Activated naive CD4-positive, alpha-beta T cell treated with anti-CD3 and anti-CD28 coated beads, Interleukin-2, amount 50 U/mL, for 24 hours (primary cell): ENCODE results near the gene MEMO1.
A peak's percentile ranks its signal among the peaks of the same experiment; 100 is the strongest.
"Not testable (repeated sequence)": the region's sequence is repeated elsewhere in the genome, so short reads cannot be mapped to it uniquely, and the experiment has no call there.

Experiments used
- H3K27ac Mint-ChIP-seq: one replicate; pipeline ENCODE4 v1.8.0; 2021; ENCODE audit warnings: mild to moderate bottlenecking, mixed read lengths
- H3K27me3 Mint-ChIP-seq: one replicate; pipeline ENCODE4 v1.8.0; 2021; ENCODE audit warnings: mixed read lengths
- H3K36me3 Mint-ChIP-seq: one replicate; pipeline ENCODE4 v1.8.0; 2021; ENCODE audit warnings: mixed read lengths
- H3K4me1 Mint-ChIP-seq: one replicate; pipeline ENCODE4 v1.8.0; 2021; ENCODE audit warnings: mixed read lengths
- H3K4me3 Mint-ChIP-seq: one replicate; pipeline ENCODE4 v1.8.0; 2021; ENCODE audit warnings: mild to moderate bottlenecking, mixed read lengths
- H3K9me3 Mint-ChIP-seq: one replicate; pipeline ENCODE4 v1.8.0; 2021; ENCODE audit warnings: mixed read lengths

The MEMO1 gene

DNA sequence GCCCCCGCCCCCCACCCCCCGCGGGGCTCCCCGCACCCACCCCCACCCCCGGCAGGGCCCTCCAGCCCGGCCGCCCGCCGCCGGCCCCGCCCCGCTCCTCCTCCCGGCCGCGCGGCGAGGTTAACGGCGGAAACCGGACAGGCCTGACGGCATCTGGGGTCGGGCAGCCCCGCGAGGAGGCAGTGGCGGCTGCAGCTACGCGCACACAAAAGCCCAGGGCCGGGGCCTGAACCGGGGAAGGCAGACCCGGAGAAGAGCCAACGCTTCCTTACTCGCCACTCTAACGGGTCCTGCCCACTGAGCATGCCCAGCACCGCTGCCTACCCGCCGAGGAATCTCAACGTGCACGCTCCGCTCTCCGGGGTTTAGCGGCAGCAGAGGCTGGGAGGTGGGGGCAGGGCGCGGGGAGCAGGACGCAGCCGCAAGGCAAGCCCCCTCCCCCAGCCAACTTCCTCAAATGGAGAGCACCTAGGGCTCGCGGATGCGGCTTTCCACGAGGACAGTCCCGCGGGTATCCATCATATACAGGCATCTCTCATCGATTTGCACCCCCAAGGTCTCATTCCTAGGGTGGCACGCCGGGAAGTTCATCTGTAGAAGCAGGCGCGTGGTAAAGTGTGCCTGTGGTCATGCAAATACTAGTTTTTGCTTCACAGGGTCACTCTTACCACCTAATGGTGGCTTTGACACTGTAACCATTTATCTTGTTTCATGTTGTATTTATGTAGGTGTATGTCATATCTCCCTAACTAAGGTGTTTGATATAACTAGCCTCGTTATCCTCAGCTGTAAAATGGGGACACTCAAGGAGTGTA, at the start of gene MEMO1:
Gene MEMO1 (minus strand): TSS at position 339 of the 815 bp plus-strand sequence. CDS start 761 bp downstream, outside the sequence.
- Mint-ChIP-seq H3K27ac (peak within 1 kb of the TSS; percentile 89), H3K4me1 (peaks cover 41% of the 10 kb centered on the region), H3K9me3 (no peaks in the 10 kb centered on the region), H3K4me3 (peak within 1 kb of the TSS; percentile 91), H3K36me3 (peaks cover 4% of the 10 kb centered on the region), H3K27me3 (no peaks in the 10 kb centered on the region)

DNA sequence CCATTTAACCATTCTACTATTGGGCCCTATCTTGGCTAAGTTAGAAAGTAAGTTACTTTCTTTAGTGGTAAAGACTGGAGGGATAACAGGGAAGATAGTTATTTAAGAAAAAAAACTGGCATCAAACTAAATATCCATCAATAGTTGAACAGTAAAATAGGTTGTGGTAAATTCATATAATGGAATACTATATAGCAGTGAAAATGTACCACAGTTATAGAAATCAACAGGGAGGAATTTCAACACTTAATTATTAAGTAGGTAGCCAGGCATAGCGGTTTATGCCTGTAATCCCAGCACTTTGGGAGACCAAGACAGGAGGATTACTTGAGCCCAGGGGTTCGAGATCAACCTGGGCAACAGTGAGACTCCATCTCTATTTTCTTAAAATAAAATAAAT, 49.5 kb upstream of the MEMO1 start:
- no peak overlapping the region for H3K27ac Mint-ChIP-seq
- H3K4me3 Mint-ChIP-seq, result no peak overlapping the region
- H3K27me3 Mint-ChIP-seq, result no peaks in the 10 kb centered on the region
- H3K4me1 Mint-ChIP-seq, result peaks cover 20% of the 10 kb centered on the region
- no peaks in the 10 kb centered on the region for H3K9me3 Mint-ChIP-seq
- no peaks in the 10 kb centered on the region for H3K36me3 Mint-ChIP-seq

DNA sequence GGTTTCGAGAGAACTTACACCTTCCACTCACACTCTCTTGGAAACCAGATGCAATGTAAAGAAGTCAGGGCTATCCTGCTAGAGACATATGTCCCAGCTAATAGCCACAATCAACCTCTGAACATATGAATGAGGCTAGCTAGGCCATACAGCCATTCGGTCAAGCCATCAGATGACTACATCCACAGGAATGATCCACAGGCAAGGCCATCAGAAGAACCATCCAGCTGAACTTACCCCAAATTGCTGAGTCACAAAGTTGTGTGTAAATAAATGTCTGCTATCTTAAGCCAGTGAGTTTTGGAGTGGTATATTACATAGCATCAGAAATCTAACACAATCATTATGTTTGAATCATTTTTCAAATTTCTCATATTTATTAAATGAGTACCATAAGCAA, 47.3 kb upstream of the MEMO1 start:
- Mint-ChIP-seq H3K27me3 (no peaks in the 10 kb centered on the region), H3K36me3 (no peaks in the 10 kb centered on the region), H3K27ac (no peak overlapping the region), H3K4me1 (peaks cover 13% of the 10 kb centered on the region), H3K4me3 (no peak overlapping the region), H3K9me3 (no peaks in the 10 kb centered on the region)

DNA sequence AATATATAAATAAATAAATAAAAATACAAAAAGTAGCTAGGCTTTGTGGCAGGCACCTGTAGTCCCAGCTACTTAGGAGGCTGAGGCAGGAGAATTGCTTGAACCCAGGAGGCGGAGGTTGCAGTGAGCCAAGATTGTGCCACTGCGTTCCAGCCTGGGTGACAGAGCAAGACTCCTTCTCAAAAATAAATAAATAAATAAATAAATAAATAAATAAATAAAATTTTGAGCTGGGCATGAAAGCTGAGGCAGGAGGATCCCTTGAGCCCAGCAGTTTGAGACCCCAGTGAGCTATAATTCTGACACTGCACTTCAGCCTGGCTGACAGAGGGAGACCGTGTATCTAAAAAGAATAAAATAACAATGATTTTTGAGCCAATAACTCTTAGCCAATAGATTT, 43.8 kb upstream of the MEMO1 start:
- H3K9me3 Mint-ChIP-seq, H3K27me3 Mint-ChIP-seq, H3K27ac Mint-ChIP-seq, H3K36me3 Mint-ChIP-seq, H3K4me3 Mint-ChIP-seq, H3K4me1 Mint-ChIP-seq: not testable (repeated sequence)

DNA sequence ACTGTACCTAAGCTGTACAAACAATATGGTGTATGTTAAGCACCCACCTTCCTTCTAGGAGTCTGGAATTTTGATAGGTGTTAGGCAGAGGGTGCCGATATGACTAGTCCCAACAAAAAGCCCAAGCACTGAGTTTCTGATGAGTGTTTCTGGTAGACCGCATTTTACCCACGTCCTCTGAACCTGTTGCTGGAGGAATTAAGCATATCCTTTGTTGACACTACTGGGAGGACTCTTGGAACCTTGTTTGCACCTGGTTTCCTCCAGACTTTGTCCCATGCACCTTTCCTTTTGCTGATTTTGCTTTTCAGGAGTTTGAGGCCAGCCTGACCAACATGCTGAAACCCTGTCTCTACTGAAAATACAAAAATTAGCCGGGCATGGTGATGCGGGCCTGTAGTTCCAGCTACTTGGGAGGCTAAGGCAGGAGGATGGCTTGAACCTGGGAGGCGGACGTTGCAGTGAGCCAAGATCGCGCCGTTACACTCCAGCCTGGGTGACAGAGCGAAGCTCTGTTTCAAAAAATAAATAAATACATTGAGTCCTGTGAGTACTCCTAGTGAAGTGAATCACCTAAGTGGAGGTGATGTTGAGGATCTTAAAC, 41.1 kb upstream of the MEMO1 start:
- no peak overlapping the region for H3K27ac Mint-ChIP-seq

DNA sequence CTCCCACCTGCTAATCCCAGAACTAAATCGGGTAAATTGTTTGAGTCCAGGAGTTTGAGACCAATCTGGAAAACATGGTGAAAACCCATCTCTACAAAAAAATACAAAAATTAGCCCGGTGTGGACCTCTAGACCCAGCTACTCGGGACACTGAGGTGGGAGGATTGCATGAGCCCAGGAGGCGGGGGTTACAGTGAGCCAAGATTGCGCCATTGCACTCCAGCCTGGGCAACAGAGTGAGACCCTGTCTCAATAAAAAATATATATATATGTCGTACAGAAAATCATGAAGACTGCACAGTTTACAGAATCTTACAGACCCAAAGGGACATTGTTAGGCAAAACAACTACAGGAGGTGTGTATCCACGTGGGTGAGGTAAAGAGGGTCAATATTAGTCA, 32.8 kb upstream of the MEMO1 start:
- Mint-ChIP-seq H3K9me3 (no peaks in the 10 kb centered on the region), H3K4me1 (peaks cover 16% of the 10 kb centered on the region), H3K27me3 (no peaks in the 10 kb centered on the region), H3K27ac (no peak overlapping the region), H3K36me3 (no peaks in the 10 kb centered on the region), H3K4me3 (no peak overlapping the region)

More for the DNA sequence above, 41.1 kb upstream of the MEMO1 start:
- Mint-ChIP-seq H3K4me3 (no peak overlapping the region), H3K4me1 (peaks cover 5% of the 10 kb centered on the region), H3K9me3 (no peaks in the 10 kb centered on the region), H3K36me3 (no peaks in the 10 kb centered on the region), H3K27me3 (no peaks in the 10 kb centered on the region)

DNA sequence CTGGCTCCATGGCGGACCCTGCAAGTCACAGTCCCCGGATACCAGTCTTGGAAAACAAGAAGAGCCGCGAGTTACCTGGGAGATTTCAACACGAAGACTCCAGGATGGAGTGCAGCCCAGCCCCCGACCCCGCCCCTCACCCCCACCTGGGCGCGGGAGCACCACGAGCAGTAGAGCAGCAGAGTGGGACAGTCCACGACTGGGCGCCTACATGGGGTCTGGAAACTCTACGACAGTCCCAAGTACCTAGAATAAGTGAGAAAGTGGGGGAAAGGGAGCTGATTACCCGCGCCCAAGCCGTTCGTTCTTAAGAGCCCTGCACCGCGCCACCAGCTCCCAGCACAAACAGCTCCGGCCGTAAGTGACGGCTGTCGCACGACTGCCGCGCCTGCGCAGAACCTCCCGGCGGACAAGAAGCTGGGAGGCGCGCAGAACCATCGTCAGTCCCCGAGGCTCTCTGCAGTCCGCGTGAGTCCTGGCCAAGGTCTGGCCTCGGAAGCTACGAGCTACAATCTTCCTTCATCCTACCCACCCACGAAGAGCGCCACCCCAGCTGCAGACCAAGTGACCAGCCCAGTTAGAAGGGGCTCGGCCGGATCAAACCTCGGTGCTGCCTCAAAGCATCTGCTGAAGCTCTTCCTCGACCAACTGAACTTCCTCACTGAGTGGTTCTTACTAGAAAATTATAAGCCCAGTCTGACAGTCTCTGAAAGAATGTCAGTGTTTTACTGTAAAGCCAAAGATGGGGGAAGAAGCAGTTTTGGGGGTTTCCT, 28.8 kb upstream of the MEMO1 start, which contains the start of gene DPY30:
Gene DPY30 (minus strand): TSS at position 359 of the 773 bp plus-strand sequence. CDS start 349 bp downstream, at position 10.
- Mint-ChIP-seq H3K9me3 (no peaks in the 10 kb centered on the region), H3K27me3 (no peaks in the 10 kb centered on the region), H3K27ac (peak within 1 kb of the TSS; percentile 92), H3K4me3 (peak within 1 kb of the TSS; percentile 92), H3K36me3 (peaks cover 4% of the 10 kb centered on the region), H3K4me1 (peaks cover 21% of the 10 kb centered on the region)

DNA sequence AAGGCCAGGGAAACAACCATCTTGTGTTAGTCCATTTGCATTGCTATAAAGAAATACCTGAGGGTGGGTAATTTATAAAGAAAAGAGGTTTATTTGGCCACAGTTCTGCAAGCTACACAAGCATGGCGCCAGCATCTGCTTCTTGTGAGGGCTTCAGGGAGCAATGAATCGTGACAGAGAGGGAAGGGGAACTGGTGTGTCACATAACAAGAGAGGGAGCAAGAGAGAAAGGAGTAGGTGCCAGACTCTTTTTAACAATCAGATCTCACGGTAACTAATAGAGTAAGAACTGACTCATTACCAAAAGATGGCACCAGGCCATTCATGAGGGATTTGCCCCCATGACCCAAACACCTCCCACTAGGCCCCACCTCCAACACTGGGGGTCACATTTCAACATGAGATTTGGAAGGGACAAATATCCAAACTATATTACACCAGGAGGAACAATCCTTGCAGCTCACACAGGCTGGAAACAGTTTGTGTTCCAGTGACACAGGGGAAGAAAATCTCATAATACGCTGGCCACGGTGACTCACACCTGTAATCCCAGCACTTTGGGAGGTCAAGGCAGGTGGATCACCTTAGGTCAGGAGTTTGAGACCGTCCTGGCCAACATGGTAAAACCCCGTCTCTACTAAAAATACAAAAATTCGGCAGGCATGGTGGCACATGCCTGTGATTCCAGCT, 23.5 kb upstream of the MEMO1 start:
- H3K36me3 Mint-ChIP-seq, H3K27me3 Mint-ChIP-seq, H3K4me3 Mint-ChIP-seq, H3K9me3 Mint-ChIP-seq, H3K27ac Mint-ChIP-seq: not testable (repeated sequence)
- H3K4me1 Mint-ChIP-seq, result peaks cover 43% of the 10 kb centered on the region

DNA sequence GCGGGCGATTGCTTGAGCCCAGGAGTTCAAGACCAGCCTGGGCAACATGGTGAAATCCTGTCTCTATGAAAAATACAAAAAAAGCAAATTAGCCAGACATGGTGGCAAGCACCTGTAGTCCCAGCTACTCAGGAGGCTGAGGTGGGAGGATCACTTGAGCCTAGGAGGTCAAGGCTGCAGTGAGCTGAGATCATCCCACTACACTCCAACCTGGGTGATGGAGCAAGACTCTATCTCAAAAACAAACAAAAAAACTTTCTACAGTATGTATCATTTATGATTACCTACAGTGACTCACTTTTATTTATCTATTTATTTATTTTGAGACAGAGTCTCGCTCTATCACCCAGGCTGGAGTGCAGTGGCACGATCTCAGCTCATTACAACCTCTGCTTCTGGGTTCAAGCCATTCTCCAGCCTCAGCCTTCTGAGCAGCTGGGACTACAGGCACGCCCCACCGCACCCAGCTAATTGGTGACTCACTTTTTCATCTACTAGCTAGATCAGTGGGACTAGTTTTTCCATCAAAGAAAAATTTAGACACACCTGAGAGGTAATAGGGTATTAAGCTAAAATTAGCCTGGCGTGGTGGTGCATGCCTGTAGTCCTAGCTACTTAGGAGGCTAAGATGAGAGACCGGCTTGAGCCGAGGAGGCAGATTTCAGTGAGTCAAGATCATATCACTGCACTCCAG, 8.1 kb upstream of the MEMO1 start:
- not testable (repeated sequence) for H3K4me1 Mint-ChIP-seq, H3K9me3 Mint-ChIP-seq, H3K36me3 Mint-ChIP-seq, H3K27ac Mint-ChIP-seq, H3K27me3 Mint-ChIP-seq, H3K4me3 Mint-ChIP-seq

DNA sequence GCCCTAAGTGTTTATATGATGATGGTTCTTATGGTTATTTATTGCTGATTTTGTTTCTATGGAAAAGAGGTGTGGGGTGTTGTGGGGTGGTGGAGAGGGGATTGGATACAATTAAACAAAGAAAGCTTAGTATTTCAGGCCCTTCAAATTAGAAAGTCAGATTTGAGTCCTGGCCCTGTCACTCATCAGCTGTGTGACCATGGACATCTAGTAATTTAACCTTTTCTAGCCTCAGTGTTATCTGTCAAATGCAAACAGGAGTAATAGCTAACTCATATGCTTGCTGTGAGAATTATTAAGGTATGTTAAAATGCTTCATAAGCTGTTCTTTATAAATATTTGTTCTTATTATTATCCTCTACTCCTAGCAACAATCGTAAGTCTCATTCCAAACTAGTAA, 2.1 kb upstream of the MEMO1 start:
- Mint-ChIP-seq H3K27ac (peak overlapping the region; percentile 13), H3K4me3 (no peak overlapping the region)

DNA sequence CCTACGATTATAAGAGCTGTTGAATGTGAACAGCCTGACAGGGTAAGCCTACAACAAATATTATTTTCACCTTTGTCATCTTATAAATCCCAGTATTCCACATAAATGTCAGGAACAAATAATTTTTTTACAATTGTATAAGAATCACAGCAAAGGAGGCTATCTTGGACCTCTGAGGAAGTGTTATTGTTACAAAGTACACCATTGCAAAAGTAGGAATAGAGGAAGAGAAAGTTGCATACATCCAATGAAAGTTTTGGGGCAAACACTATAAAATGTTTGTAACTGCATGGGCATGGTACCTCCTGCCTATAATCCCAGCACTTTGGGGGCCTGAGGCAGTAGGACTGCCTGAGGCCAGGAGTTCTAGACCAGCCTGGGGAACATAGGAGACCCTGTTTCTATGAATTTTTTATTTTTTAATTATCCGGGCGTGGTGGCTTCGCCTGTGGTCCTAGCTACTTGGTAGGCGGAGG, 715 bp upstream of the MEMO1 start:
- peaks cover 35% of the 10 kb centered on the region for H3K4me1 Mint-ChIP-seq
- H3K9me3 Mint-ChIP-seq, result no peaks in the 10 kb centered on the region
- H3K36me3 Mint-ChIP-seq, result peaks cover 8% of the 10 kb centered on the region
- H3K27ac Mint-ChIP-seq, result peak overlapping the region; percentile 89
- H3K4me3 Mint-ChIP-seq, result peak overlapping the region; percentile 91
- no peaks in the 10 kb centered on the region for H3K27me3 Mint-ChIP-seq

More for the DNA sequence above, 2.1 kb upstream of the MEMO1 start:
- no peaks in the 10 kb centered on the region for H3K9me3 Mint-ChIP-seq
- peaks cover 5% of the 10 kb centered on the region for H3K36me3 Mint-ChIP-seq
- no peaks in the 10 kb centered on the region for H3K27me3 Mint-ChIP-seq
- peaks cover 23% of the 10 kb centered on the region for H3K4me1 Mint-ChIP-seq

DNA sequence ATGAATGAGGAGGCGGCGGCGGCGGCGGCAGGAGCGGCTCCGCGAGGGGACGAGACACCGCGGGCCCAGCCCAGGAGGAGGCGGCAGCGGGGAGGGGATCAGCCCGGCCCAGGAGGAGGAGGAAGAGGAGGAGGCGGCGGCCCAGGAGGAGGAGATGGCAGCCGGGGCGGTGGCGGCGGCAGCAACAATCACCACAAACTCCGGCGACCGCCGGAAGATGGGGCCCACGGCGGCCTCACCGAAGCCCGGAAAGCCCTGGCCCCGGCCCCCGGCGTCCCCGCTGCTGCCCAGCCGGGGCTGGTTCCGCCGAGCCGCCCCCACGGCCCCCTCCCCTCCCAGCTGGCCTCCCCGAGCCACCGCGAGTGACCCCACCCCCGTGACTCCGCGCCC, 533 bp downstream of the MEMO1 start:
- H3K9me3 Mint-ChIP-seq, H3K27me3 Mint-ChIP-seq, H3K36me3 Mint-ChIP-seq, H3K4me3 Mint-ChIP-seq, H3K27ac Mint-ChIP-seq: not testable (repeated sequence)
- peaks cover 47% of the 10 kb centered on the region for H3K4me1 Mint-ChIP-seq

DNA sequence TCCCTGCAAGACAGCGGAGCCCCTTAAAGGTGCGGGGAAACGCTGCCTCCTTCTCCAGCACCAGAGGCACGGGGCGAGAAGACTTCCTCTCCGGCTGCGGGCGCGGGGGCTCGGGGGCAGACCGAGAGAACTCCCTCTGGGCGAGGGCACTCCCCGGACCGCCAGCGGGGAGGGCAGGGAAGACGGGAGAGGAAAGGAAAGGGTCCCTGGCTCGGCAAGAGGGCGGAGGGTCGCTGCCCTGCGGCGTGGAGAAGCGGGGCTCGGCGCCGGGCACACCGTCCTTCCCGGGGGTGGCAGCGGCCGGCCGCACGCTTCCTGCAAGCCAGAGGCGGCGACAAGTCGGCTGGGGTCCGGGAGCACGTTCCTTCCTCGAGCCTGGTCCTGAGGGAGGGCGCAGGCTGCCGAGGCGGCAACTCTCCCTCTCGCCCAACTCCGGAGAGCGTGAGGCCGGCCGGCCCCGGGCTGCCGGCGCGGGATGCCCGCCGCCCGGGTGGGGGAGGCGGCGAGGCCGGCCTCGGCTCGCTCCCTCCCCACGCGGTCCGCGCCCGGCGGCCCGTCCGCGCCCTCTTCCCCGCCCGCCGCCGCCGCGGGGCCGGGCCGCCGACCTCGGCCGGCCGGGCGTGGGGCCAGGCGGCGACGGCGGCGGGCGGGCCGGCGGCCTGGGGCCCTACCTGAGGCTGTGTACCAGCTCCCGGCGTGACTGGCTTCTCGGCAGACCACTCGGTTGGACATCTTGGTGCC, 1.1 kb downstream of the MEMO1 start:
- no peaks in the 10 kb centered on the region for H3K9me3 Mint-ChIP-seq
- peaks cover 4% of the 10 kb centered on the region for H3K36me3 Mint-ChIP-seq
- peak overlapping the region; percentile 84 for H3K27ac Mint-ChIP-seq
- peaks cover 53% of the 10 kb centered on the region for H3K4me1 Mint-ChIP-seq
- peak overlapping the region; percentile 90 for H3K4me3 Mint-ChIP-seq
- H3K27me3 Mint-ChIP-seq, result no peaks in the 10 kb centered on the region

DNA sequence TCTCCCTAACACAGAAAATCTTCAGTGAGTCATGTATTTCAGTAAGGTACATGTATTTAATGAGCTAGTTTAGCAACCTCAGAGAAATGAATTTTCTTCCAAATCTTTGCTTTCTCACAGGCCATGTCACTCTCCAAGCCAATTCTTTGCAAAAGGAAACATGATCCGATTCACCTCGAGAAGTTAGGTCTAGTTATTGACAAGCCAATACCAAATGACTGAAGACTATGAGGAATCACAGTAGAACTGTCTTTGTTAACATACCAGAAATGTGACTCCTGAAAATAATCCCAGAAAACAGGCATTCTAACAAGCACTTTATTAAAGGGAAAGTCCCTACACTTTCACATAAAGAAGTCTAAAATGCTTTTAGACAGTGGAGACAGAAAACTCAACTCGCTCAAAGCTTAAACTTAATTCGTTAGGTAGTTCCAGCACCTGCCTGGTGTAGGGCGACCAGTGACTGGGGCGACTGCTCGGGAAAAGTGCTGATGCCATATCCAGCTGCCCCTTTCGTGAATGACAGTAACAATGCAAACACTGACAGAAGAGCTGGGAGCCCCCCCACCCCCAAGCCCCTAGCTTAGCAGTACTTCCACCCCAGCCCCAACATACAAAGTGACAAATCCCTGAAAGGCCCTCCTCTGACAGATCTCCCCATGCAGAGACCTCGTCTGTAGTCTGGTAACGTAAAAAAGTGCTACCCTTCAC, 1.8 kb downstream of the MEMO1 start:
- Mint-ChIP-seq H3K27me3 (no peaks in the 10 kb centered on the region), H3K27ac (peak overlapping the region; percentile 84), H3K36me3 (peaks cover 4% of the 10 kb centered on the region), H3K4me3 (peak overlapping the region; percentile 90), H3K9me3 (no peaks in the 10 kb centered on the region), H3K4me1 (peaks cover 60% of the 10 kb centered on the region)
